GM23248 (cell line): ENCODE measurements around the gene SNRPA. TPM values are rescaled to one million over a fixed set of nuclear protein-coding genes. Genes with fewer than 3 reads are reported as not detected.

Experiments used
- DNase-seq: peaks from one replicate; pipeline ENCODE4 v3.0.0-alpha.2; 2015
- H2AFZ ChIP-seq: fragments of 200-600 bp; sonication (generic); 2 replicates; pipeline ENCODE4 v1.6.1; 2016; ENCODE audit warnings: antibody characterized with exemption
- H3F3A ChIP-seq: fragments of 200-600 bp; sonication (generic); 2 replicates; pipeline ENCODE4 v1.6.1; 2016; ENCODE audit warnings: mild to moderate bottlenecking, antibody characterized with exemption, mixed run types; ENCODE audit not compliant: insufficient read depth
- H3K27ac ChIP-seq: fragments of 200-600 bp; sonication (generic); 2 replicates; pipeline ENCODE4 v1.5.1; 2016; ENCODE audit warnings: mild to moderate bottlenecking
- H3K27me3 ChIP-seq: fragments of 200-600 bp; sonication (generic); replicated peaks from 2 replicates; pipeline ENCODE4 v1.6.1; 2016; ENCODE audit warnings: mild to moderate bottlenecking; ENCODE audit not compliant: insufficient read depth
- H3K36me3 ChIP-seq: fragments of 200-600 bp; sonication (generic); 2 replicates; pipeline ENCODE4 v1.6.1; 2016; ENCODE audit warnings: low read depth, mild to moderate bottlenecking
- H3K4me1 ChIP-seq: fragments of 200-600 bp; sonication (generic); 2 replicates; pipeline ENCODE4 v1.6.1; 2016; ENCODE audit warnings: mild to moderate bottlenecking; ENCODE audit not compliant: insufficient read depth
- H3K4me2 ChIP-seq: fragments of 200-600 bp; sonication (generic); one replicate; pipeline ENCODE4 v1.6.1; 2016; ENCODE audit warnings: mild to moderate bottlenecking; ENCODE audit not compliant: unreplicated experiment
- H3K4me3 ChIP-seq: fragments of 200-600 bp; sonication (generic); 2 replicates; pipeline ENCODE4 v1.5.1; 2016; ENCODE audit warnings: mild to moderate bottlenecking
- H3K79me2 ChIP-seq: fragments of 200-600 bp; sonication (generic); 2 replicates; pipeline ENCODE4 v1.6.1; 2016; ENCODE audit warnings: mild to moderate bottlenecking; ENCODE audit not compliant: insufficient read depth
- H3K9ac ChIP-seq: fragments of 200-600 bp; sonication (generic); 2 replicates; pipeline ENCODE4 v1.6.1; 2016; ENCODE audit warnings: mild to moderate bottlenecking
- H3K9me2 ChIP-seq: fragments of 200-600 bp; sonication (generic); 2 replicates; pipeline ENCODE4 v1.6.1; 2016; ENCODE audit warnings: mixed run types, mild to moderate bottlenecking, moderate library complexity; ENCODE audit not compliant: insufficient read depth
- H3K9me3 ChIP-seq: fragments of 200-600 bp; sonication (generic); one replicate; pipeline ENCODE4 v1.6.1; 2017; ENCODE audit warnings: low read depth
- H4K20me1 ChIP-seq: fragments of 200-600 bp; sonication (generic); 2 replicates; pipeline ENCODE4 v1.6.0; 2016; ENCODE audit not compliant: insufficient read depth
- EZH2 ChIP-seq: fragments of 200-600 bp; sonication (generic); IDR thresholded peaks from 2 replicates; pipeline ENCODE4 v1.6.1; 2018; ENCODE audit warnings: antibody characterized with exemption, mild to moderate bottlenecking; ENCODE audit not compliant: insufficient read depth, poor library complexity, severe bottlenecking
- EZH2phosphoT487 ChIP-seq: fragments of 200-600 bp; sonication (generic); IDR thresholded peaks from 2 replicates; pipeline ENCODE4 v1.6.1; 2018; ENCODE audit warnings: antibody characterized with exemption, moderate library complexity, mild to moderate bottlenecking, low read depth; ENCODE audit not compliant: insufficient read depth
- WGBS, 2 experiments: methylation state at CpG; one replicate each; pipeline ENCODE4 v1.1.6; 2015 to 2017; ENCODE audit warnings: low lambda C conversion rate in 2 of 2, low coverage in 1 of 2; ENCODE audit errors: missing lambda C conversion rate in 2 of 2; 5-methylcytosine and 5-hydroxymethylcytosine counted together
- in situ Hi-C: fragments of 300-500 bp; cut with MboI; formaldehyde crosslinking; loops from 2 replicates; pipeline ENCODE4 v1.15.0; 2020
- polyA plus RNA-seq: library from polyadenylated mRNA; unstranded; fragments of >200 nt; fragmentation: Nextera tagmentation; extraction: Ambion mirVana; gene quantifications from 2 replicates; pipeline ENCODE4 v1.2.1, GENCODE V29; 2016
- total RNA-seq: library from RNA; depleted of rRNA; stranded (reverse); fragments of >200 nt; shearing (Covaris generic); gene quantifications from 2 replicates; pipeline ENCODE4 v1.2.3, GENCODE V29; 2014

The SNRPA gene
- total and polyA plus RNA-seq, 2 experiments from 2014 or later, result 30.6 to 58.5 TPM

DNA sequence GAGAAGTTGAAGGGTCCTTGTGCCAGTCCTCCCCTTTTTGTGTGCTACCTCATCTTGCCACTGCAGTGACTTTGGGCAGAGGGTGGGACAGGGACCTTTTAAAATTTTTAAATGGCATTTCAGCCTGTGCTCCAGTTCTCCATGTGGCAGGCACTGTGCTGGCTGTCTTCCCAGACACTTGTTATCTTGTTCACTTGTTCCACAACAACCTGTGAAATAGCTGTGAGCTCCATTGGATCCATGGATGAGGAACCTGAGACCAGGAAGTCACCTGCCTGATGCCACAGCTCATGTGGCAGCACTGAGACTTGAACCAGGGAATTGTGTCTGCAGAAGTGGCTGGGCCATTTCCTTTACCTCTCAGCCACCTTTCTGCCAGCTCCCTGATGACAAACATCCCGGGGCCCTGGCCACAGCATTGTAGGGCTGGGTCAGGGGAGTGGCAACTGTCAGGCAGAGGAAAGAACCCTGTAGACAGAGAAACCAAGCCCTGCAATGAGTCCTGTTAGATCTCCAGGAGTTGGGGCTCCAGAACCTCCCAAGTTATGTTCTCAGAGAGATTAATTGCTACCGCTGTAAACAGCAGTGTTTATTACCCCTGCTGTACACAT, 54.4 kb downstream of the SNRPA start:
- no peak overlapping the region for H3K27ac ChIP-seq
- no peak overlapping the region for H2AFZ ChIP-seq
- peaks cover 95% of the 10 kb centered on the region for H3K79me2 ChIP-seq
- no peak for TF ChIP-seq EZH2phosphoT487
- TF ChIP-seq EZH2, result no peak
- no peak overlapping the region for H3K4me3 ChIP-seq
- H3K9ac ChIP-seq, result no peak overlapping the region
- no peaks in the 10 kb centered on the region for H3K9me2 ChIP-seq
- H3K9me3 ChIP-seq, result no peaks in the 10 kb centered on the region
- DNase-seq, result no peak
- 0 out of 2 replicates have a peak, but pooled peaks cover 9% of the 10 kb centered on the region for H3K36me3 ChIP-seq
- peaks cover 23% of the 10 kb centered on the region for H3F3A ChIP-seq
- peaks cover 30% of the 10 kb centered on the region for H3K4me1 ChIP-seq
- 0 out of 2 replicates have a peak, but pooled peaks cover 4% of the 10 kb centered on the region for H4K20me1 ChIP-seq
- WGBS, 2 experiments, result 47 to 53% methylated on average over 2 of the region's 2 CpGs
- in situ Hi-C loops, result no loop called here
- H3K27me3 ChIP-seq, result no peaks in the 10 kb centered on the region
- H3K4me2 ChIP-seq, result no peak overlapping the region

DNA sequence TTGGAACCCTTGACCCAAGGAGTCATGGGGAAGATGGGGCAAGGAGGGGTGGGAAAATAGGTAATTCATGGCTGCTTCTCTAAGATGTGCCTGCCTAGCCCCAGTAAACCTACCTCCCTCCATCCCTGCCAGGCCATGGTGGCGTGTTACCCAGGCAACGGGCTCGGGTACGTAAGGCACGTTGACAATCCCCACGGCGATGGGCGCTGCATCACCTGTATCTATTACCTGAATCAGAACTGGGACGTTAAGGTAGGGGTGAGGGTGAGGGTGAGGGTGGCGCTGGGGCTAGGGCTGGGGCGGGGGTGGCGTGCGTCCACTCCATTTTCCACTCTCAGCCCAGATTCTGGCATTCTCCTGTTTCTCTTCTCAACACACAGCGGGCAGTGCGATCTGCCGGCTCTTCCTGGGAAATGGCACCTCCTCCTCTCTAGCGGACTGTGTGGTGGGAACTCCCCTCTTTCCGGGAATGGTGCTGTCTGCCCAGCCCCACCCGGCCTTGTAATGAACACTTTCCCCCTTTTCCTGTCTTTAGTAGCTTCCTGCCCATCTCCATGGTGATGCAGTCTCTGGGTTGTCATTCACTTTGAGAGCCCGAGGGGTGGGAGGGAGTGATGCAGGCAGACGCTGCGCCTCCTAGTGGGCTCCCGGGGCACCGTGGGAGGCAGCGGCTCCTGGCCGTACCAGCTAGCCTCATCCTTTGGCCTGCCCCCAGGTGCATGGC, 55.6 kb downstream of the SNRPA start:
- H3K4me1 ChIP-seq, result peaks cover 34% of the 10 kb centered on the region
- peaks cover 86% of the 10 kb centered on the region for H3K79me2 ChIP-seq
- no peaks in the 10 kb centered on the region for H3K9me3 ChIP-seq
- H3K27ac ChIP-seq, result peak overlapping the region; percentile 60
- WGBS, 2 experiments, result 21 to 25% methylated on average over 21 to 26 of the region's 26 CpGs
- peaks cover 23% of the 10 kb centered on the region for H3F3A ChIP-seq
- no peaks in the 10 kb centered on the region for H3K9me2 ChIP-seq
- 0 out of 2 replicates have a peak overlapping the region, but pooled peaks have one; percentile 17 for H3K4me3 ChIP-seq
- in situ Hi-C loops, result no loop called here
- peak; percentile 94 for DNase-seq
- H3K36me3 ChIP-seq, result 0 out of 2 replicates have a peak, but pooled peaks cover 9% of the 10 kb centered on the region
- TF ChIP-seq EZH2phosphoT487, result no peak
- TF ChIP-seq EZH2, result no peak
- H3K27me3 ChIP-seq, result no peaks in the 10 kb centered on the region
- peak overlapping the region; percentile 11 for H3K4me2 ChIP-seq
- peak overlapping the region; percentile 46 for H3K9ac ChIP-seq
- 0 out of 2 replicates have a peak, but pooled peaks cover 4% of the 10 kb centered on the region for H4K20me1 ChIP-seq
- no peak overlapping the region for H2AFZ ChIP-seq

DNA sequence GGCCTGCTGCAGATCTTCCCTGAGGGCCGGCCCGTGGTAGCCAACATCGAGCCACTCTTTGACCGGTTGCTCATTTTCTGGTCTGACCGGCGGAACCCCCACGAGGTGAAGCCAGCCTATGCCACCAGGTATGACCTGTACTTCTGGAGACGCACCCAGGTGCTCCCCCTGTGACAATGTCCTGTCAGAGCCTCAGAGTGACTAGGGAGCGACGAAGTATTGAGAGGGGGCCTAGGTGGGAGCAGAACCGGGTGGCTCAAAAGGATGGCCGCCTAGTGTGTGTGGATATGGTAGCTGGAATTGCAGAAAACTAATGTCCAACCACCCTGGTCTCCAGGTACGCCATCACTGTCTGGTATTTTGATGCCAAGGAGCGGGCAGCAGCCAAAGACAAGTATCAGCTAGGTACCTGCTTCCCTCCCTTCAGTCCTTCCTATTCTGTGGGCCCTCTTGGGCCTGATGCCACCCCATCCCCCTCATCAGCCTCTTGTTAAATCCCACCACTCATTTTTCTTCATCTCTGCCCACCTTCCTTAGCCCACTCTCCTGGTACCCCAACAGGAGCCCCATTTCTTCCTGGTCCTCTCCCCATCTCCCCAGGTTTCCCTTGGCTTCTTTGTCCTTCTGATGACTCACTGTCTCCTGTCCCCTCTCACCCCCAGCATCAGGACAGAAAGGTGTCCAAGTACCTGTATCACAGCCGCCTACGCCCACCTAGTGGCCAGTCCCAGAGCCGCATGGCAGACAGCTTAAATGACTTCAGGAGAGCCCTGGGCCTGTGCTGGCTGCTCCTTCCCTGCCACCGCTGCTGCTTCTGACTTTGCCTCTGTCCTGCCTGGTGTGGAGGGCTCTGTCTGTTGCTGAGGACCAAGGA, 56.4 kb downstream of the SNRPA start:
- no peak overlapping the region for H3K4me2 ChIP-seq
- peak; percentile 24 for DNase-seq
- 71 to 73% methylated on average over 18 of the region's 18 CpGs for WGBS, 2 experiments
- TF ChIP-seq EZH2phosphoT487, result no peak
- H3K27me3 ChIP-seq, result no peaks in the 10 kb centered on the region
- 0 out of 2 replicates have a peak, but pooled peaks cover 4% of the 10 kb centered on the region for H4K20me1 ChIP-seq
- 0 out of 2 replicates have a peak, but pooled peaks cover 9% of the 10 kb centered on the region for H3K36me3 ChIP-seq
- H3K9me3 ChIP-seq, result no peaks in the 10 kb centered on the region
- in situ Hi-C loops, result no loop called here
- 0 out of 2 replicates have a peak overlapping the region, but pooled peaks have one; percentile 46 for H3K9ac ChIP-seq
- H3F3A ChIP-seq, result peaks cover 16% of the 10 kb centered on the region; the same call in 1 of the 2 replicates
- no peaks in the 10 kb centered on the region for H3K9me2 ChIP-seq
- H3K4me1 ChIP-seq, result peaks cover 27% of the 10 kb centered on the region
- H3K4me3 ChIP-seq, result 0 out of 2 replicates have a peak overlapping the region, but pooled peaks have one; percentile 17
- H3K79me2 ChIP-seq, result peaks cover 81% of the 10 kb centered on the region
- H2AFZ ChIP-seq, result no peak overlapping the region
- peak overlapping the region; percentile 57 for H3K27ac ChIP-seq

DNA sequence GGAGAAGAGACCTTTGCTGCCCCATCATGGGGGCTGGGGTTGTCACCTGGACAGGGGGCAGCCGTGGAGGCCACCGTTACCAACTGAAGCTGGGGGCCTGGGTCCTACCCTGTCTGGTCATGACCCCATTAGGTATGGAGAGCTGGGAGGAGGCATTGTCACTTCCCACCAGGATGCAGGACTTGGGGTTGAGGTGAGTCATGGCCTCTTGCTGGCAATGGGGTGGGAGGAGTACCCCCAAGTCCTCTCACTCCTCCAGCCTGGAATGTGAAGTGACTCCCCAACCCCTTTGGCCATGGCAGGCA, 57.0 kb downstream of the SNRPA start:
- Histone ChIP-seq H3K9me2 (no peaks in the 10 kb centered on the region), H3K27me3 (no peaks in the 10 kb centered on the region), H2AFZ (no peak overlapping the region), H3K36me3 (0 out of 2 replicates have a peak, but pooled peaks cover 9% of the 10 kb centered on the region), H3K9ac (no peak overlapping the region), H3K27ac (no peak overlapping the region), H3K4me3 (no peak overlapping the region), H4K20me1 (0 out of 2 replicates have a peak, but pooled peaks cover 4% of the 10 kb centered on the region), H3K4me1 (peaks cover 21% of the 10 kb centered on the region), H3K4me2 (no peak overlapping the region), H3K79me2 (peaks cover 75% of the 10 kb centered on the region), H3F3A (peaks cover 15% of the 10 kb centered on the region; the same call in 1 of the 2 replicates), H3K9me3 (no peaks in the 10 kb centered on the region)
- in situ Hi-C loops, result no loop called here
- DNase-seq, result no peak
- no peak for TF ChIP-seq EZH2phosphoT487
- TF ChIP-seq EZH2, result no peak
- 79% methylated on average over 2 of the region's 2 CpGs; no CpG with 5 or more reads in 1 of the 2 experiments for WGBS, 2 experiments
